ENCODE measurements around the gene TOMM20L. TPM values are rescaled to one million over a fixed set of nuclear protein-coding genes. Genes with fewer than 3 reads are reported as not detected.

TOMM20L gene
- total and polyA plus RNA-seq, 2 of the 13 experiments (the other 11 are each of a cell fraction or from before 2014, with no cell fraction given): 0.46 TPM; not detected in 1

DNA sequence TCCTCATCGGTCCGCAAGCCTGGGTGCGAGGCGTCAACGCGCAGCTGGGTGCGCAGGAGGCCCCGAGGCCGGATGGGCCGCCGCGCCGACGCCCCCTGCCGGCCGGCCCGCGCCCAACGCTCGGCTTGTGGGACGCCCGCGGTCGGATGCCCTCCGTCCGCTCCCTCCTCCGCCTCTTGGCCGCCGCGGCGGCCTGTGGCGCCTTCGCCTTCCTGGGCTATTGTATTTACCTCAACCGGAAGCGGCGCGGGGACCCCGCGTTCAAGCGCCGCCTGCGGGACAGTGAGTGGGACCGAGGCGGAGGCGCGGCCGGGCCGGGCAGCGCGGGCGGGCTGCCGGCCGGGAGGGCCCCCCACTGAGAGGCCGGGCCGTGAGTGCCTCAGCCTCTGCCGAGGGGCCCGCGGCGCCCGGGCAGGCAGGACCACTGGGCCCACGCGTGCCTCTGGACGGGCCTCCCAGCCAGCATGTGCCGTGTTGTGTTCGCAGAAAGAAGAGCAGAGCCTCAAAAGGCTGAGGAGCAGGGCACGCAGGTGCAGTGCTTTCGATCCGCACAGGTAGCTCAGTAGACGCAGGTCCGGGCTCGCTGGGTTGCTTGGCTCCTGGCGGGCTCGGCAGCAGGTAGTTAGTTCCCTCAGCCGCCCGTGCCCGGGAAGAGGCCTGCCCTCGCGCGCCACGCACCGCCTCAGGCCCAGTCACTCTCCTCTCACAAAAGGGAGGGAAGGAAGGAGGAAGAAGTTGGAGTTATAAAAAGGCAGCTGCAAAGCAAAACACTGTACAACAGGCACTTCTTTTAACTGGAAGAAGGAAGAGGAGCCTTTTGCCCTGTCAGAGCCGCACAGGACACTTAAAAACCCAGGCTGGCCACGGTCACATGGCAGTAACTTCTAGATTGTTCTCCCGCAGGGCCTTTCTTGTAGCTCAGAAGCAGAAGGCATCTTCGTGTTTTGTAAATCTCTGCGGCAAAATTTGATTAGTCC, at the start of gene TOMM20L (continued):
- TF ChIP-seq, protein P1, sequence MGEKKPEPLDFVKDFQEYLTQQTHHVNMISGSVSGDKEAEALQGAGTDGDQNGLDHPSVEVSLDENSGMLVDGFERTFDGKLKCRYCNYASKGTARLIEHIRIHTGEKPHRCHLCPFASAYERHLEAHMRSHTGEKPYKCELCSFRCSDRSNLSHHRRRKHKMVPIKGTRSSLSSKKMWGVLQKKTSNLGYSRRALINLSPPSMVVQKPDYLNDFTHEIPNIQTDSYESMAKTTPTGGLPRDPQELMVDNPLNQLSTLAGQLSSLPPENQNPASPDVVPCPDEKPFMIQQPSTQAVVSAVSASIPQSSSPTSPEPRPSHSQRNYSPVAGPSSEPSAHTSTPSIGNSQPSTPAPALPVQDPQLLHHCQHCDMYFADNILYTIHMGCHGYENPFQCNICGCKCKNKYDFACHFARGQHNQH (CRISPR knock-in tag; IDR thresholded peaks at IDR 0.05): no peak
- TF ChIP-seq POLR2AphosphoS2 (IDR thresholded peaks at IDR 0.05; ENCODE audit: low read depth, low read length) (no peak), ZFP82 (CRISPR knock-in tag; IDR thresholded peaks at IDR 0.05; ENCODE audit: borderline replicate concordance) (peak; percentile 76; the same call in 1 of the 2 replicates), ASH2L (IDR thresholded peaks at IDR 0.05; ENCODE audit: insufficient read length, low read depth, low read length) (peak; percentile 64), HES4 (CRISPR knock-in tag; IDR thresholded peaks at IDR 0.05; ENCODE audit: borderline replicate concordance) (peak; percentile 85; the same call in 1 of the 2 replicates), ZNF274 (CRISPR knock-in tag; IDR thresholded peaks at IDR 0.05) (peak; percentile 26; the same call in 1 of the 2 replicates), ZNF883 (CRISPR knock-in tag; IDR thresholded peaks at IDR 0.05; ENCODE audit: not compliant biosample characterization) (no peak), PAF1 (CRISPR knock-in tag; IDR thresholded peaks at IDR 0.05) (no peak), SATB2 (CRISPR knock-in tag; IDR thresholded peaks at IDR 0.05) (0 out of 2 replicates have a peak, but pooled peaks have one; percentile 15), ARHGAP35 (CRISPR knock-in tag; IDR thresholded peaks at IDR 0.05; ENCODE audit: borderline replicate concordance) (0 out of 2 replicates have a peak, but pooled peaks have one; percentile 49), ERF (CRISPR knock-in tag; IDR thresholded peaks at IDR 0.05) (0 out of 2 replicates have a peak, but pooled peaks have one; percentile 18), HDAC6 (IDR thresholded peaks at IDR 0.05; ENCODE audit: low read depth, low read length) (no peak)
- TF ChIP-seq, protein P2, sequence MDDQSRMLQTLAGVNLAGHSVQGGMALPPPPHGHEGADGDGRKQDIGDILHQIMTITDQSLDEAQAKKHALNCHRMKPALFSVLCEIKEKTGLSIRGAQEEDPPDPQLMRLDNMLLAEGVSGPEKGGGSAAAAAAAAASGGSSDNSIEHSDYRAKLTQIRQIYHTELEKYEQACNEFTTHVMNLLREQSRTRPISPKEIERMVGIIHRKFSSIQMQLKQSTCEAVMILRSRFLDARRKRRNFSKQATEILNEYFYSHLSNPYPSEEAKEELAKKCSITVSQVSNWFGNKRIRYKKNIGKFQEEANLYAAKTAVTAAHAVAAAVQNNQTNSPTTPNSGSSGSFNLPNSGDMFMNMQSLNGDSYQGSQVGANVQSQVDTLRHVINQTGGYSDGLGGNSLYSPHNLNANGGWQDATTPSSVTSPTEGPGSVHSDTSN (CRISPR knock-in tag; IDR thresholded peaks at IDR 0.05; ENCODE audit: borderline replicate concordance): 0 out of 2 replicates have a peak, but pooled peaks have one; percentile 10
- TF ChIP-seq, protein P3, sequence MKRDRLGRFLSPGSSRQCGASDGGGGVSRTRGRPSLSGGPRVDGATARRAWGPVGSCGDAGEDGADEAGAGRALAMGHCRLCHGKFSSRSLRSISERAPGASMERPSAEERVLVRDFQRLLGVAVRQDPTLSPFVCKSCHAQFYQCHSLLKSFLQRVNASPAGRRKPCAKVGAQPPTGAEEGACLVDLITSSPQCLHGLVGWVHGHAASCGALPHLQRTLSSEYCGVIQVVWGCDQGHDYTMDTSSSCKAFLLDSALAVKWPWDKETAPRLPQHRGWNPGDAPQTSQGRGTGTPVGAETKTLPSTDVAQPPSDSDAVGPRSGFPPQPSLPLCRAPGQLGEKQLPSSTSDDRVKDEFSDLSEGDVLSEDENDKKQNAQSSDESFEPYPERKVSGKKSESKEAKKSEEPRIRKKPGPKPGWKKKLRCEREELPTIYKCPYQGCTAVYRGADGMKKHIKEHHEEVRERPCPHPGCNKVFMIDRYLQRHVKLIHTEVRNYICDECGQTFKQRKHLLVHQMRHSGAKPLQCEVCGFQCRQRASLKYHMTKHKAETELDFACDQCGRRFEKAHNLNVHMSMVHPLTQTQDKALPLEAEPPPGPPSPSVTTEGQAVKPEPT (CRISPR knock-in tag; IDR thresholded peaks at IDR 0.05; ENCODE audit: low read depth): peak; percentile 93
- TF ChIP-seq, protein P4, sequence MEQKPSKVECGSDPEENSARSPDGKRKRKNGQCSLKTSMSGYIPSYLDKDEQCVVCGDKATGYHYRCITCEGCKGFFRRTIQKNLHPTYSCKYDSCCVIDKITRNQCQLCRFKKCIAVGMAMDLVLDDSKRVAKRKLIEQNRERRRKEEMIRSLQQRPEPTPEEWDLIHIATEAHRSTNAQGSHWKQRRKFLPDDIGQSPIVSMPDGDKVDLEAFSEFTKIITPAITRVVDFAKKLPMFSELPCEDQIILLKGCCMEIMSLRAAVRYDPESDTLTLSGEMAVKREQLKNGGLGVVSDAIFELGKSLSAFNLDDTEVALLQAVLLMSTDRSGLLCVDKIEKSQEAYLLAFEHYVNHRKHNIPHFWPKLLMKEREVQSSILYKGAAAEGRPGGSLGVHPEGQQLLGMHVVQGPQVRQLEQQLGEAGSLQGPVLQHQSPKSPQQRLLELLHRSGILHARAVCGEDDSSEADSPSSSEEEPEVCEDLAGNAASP (CRISPR knock-in tag; IDR thresholded peaks at IDR 0.05; ENCODE audit: borderline replicate concordance): no peak
- TF ChIP-seq, protein P5, sequence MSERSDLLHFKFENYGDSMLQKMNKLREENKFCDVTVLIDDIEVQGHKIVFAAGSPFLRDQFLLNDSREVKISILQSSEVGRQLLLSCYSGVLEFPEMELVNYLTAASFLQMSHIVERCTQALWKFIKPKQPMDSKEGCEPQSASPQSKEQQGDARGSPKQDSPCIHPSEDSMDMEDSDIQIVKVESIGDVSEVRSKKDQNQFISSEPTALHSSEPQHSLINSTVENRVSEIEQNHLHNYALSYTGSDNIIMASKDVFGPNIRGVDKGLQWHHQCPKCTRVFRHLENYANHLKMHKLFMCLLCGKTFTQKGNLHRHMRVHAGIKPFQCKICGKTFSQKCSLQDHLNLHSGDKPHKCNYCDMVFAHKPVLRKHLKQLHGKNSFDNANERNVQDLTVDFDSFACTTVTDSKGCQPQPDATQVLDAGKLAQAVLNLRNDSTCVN (CRISPR knock-in tag; IDR thresholded peaks at IDR 0.05; ENCODE audit: borderline replicate concordance): peak; percentile 51; the same call in 1 of the 2 replicates
- TF ChIP-seq, protein P6, sequence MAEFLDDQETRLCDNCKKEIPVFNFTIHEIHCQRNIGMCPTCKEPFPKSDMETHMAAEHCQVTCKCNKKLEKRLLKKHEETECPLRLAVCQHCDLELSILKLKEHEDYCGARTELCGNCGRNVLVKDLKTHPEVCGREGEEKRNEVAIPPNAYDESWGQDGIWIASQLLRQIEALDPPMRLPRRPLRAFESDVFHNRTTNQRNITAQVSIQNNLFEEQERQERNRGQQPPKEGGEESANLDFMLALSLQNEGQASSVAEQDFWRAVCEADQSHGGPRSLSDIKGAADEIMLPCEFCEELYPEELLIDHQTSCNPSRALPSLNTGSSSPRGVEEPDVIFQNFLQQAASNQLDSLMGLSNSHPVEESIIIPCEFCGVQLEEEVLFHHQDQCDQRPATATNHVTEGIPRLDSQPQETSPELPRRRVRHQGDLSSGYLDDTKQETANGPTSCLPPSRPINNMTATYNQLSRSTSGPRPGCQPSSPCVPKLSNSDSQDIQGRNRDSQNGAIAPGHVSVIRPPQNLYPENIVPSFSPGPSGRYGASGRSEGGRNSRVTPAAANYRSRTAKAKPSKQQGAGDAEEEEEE (CRISPR knock-in tag; IDR thresholded peaks at IDR 0.05; ENCODE audit: borderline replicate concordance): no peak

Data from HepG2 (cell line).